ENCODE data around the gene ITIH5. TPM values are rescaled to one million over a fixed set of nuclear protein-coding genes. Genes with fewer than 3 reads are reported as not detected.

ITIH5 gene
- total and polyA plus RNA-seq, 8 donors, result 4.4 to 28.6 (median 9.4) TPM

DNA sequence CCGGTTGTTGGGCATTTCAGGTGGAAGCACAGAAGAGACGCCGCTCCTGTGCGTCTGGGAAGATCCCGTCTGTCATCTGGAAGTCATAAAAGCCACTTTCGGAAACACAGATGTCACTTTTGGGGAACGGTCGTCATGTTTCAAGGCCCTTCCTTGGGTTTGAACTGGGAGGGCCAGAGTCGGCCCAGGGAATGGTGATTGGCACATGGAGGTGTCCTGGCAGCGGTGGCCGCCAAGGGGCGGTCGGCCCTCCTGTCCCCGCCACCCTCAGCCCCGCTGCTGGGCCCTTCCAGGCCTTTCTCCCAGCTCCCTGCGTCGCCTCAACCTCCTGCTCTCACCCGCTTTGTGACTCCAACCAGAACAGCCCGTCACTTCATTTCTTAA is 140.8 kb downstream of the ITIH5 start:
- Histone ChIP-seq H3K27ac (no peak overlapping the region), H3K27me3 (no peaks in the 10 kb centered on the region), H3K36me3 (no peaks in the 10 kb centered on the region), H3K4me1 (no peaks in the 10 kb centered on the region), H3K4me3 (no peak overlapping the region), H3K9me3 (no peaks in the 10 kb centered on the region)
- intact Hi-C loops (cut with DNase I), result loop anchor here in 1 of 3 donors (10.0 kb wide), 1 partner anchor 1769 kb away; no protein-coding TSS in a partner anchor
- FAIRE-seq (no peak), ATAC-seq (peak in 1 of 4 donors; percentile 11), DNase-seq (no peak)
- 59 to 70% methylated on average over 19 of the region's 19 CpGs for WGBS, 2 donors
- TF ChIP-seq, protein P1, sequence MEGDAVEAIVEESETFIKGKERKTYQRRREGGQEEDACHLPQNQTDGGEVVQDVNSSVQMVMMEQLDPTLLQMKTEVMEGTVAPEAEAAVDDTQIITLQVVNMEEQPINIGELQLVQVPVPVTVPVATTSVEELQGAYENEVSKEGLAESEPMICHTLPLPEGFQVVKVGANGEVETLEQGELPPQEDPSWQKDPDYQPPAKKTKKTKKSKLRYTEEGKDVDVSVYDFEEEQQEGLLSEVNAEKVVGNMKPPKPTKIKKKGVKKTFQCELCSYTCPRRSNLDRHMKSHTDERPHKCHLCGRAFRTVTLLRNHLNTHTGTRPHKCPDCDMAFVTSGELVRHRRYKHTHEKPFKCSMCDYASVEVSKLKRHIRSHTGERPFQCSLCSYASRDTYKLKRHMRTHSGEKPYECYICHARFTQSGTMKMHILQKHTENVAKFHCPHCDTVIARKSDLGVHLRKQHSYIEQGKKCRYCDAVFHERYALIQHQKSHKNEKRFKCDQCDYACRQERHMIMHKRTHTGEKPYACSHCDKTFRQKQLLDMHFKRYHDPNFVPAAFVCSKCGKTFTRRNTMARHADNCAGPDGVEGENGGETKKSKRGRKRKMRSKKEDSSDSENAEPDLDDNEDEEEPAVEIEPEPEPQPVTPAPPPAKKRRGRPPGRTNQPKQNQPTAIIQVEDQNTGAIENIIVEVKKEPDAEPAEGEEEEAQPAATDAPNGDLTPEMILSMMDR (IDR thresholded peaks at IDR 0.05), result no peak

DNA sequence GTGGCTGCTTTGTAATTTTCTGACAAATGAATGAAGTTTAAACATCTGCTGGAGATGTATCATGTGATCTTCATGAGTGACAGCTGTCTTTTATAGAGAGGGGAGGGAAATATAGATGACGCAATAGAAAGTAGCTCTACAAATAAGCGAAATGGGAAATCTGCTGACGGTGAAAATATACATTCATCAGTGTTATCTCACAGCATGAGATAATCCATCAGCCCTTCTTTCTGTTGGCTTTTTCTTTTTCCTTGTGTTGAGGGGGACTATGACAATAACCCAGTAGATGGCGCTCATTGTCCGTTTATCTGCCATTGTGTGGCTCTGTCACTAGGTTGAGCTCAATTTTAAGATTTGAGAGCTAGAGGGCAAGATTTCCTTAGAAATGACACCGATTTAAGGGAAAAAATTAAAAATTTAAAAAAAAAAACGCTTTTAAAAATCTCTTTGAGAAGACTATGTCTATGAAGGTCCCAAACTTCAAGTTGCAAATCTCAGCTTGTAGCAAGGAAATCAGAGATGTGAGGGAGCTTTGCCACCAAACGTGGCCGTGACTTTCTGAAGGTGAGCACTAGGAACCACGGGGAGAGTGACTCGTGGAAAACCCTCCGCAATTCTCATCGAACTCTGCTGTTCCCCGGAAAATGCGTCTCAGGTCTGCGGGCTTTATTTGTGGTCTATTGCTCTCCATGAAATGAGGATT is 141.3 kb downstream of the ITIH5 start:
- no peaks in the 10 kb centered on the region for H3K4me1 ChIP-seq
- no peaks in the 10 kb centered on the region for H3K36me3 ChIP-seq
- peak in 3 of 6 donors; percentile 41 to 62 (median 46) for DNase-seq
- H3K27ac ChIP-seq, result no peak overlapping the region
- no peaks in the 10 kb centered on the region for H3K9me3 ChIP-seq
- peak; percentile 82 to 97 (median 91) for ATAC-seq
- TF ChIP-seq, protein P1 (IDR thresholded peaks at IDR 0.05), result peak; percentile 38 to 86 (median 60)
- peak; percentile 96 for FAIRE-seq
- no peak overlapping the region for H3K4me3 ChIP-seq
- intact Hi-C loops (cut with DNase I), result loop anchor here in 1 of 3 donors (10.0 kb wide), 1 partner anchor 1769 kb away; no protein-coding TSS in a partner anchor
- WGBS, 2 donors, result 25 to 39% methylated on average over 16 of the region's 16 CpGs
- no peaks in the 10 kb centered on the region for H3K27me3 ChIP-seq

DNA sequence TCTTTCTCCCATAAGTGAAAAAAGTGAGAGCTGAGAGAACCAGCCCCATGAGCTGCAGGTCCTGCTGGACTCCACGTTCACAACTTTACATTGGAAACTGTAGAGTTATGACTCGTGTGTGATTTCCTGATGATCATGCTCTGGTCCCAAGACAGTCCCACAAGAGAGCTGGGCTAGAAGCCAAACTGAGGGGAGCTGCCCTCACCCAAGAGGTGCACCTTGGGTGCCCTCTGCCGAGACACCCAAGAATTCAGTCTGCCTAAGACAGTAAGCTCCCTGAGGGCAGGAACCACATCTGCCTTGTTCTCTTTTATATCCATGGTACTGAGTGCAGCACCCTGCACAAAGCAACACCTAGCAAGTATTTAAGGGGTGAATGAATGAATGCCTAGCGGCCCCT is 143.1 kb downstream of the ITIH5 start:
- WGBS, 2 donors, result 40 to 59% methylated on average over 4 of the region's 4 CpGs
- no peak overlapping the region for H3K27ac ChIP-seq
- no peak overlapping the region for H3K4me3 ChIP-seq
- intact Hi-C loops (cut with DNase I), result loop anchor here in 1 of 3 donors (5.0 to 10.0 kb wide), 2 partner anchors 164 to 1771 kb away; no protein-coding TSS in a partner anchor
- TF ChIP-seq, protein P1 (IDR thresholded peaks at IDR 0.05), result no peak
- DNase-seq, result no peak
- no peaks in the 10 kb centered on the region for H3K9me3 ChIP-seq
- H3K36me3 ChIP-seq, result no peaks in the 10 kb centered on the region
- no peaks in the 10 kb centered on the region for H3K27me3 ChIP-seq
- ATAC-seq, result no peak
- no peak for FAIRE-seq
- H3K4me1 ChIP-seq, result no peaks in the 10 kb centered on the region

DNA sequence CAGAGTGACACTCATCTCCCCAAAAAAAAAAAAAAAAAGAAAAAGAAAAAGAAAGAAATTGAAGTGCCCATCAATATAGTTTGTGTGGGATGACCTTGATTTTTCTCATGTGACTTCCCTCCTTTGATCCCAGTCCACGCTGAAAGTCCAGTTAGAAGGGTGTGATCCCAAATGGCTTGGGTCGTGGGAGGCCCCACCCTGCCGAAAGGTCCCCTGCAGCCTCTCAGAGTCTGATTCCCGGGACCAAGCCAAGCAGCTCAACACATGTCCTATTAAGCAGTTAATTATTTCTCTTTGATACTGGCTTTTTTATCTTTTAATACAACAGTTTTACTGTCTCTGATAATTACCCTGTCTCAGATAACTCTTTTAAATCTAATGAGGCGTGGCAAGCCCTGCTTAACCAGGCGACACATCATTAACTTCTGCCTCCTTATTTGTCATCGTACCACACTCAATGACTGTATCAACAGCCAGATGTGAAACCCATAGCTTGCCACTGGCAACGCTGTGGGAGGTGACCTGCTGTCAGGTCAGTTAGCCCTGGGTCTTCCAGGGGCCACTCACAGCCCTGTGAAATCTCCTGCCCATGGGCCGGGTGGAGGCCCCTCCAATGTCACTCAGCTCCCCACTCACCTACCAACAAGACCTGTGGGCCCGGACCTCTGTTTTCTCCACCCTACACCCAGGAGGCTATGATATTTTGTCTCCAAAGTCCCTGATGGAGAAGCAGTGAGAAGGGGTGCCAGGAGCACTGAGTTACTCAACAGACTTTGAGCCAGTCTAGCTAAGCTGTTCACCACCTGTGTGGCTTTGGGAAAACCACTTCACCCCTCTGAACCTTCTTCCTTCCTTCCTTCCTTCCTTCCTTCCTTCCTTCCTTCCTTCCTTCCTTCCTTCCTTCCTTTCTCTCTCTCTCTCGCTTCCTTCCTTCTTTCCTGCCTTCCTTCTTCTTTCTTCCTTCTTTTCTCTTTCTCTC is 146.0 kb downstream of the ITIH5 start:
- Histone ChIP-seq H3K27me3 (peaks cover 0 to 3% (median 0%) of the 10 kb centered on the region in 4 donors), H3K4me3 (no peak overlapping the region), H3K9me3 (no peaks in the 10 kb centered on the region), H3K36me3 (no peaks in the 10 kb centered on the region), H3K27ac (no peak overlapping the region), H3K4me1 (no peaks in the 10 kb centered on the region)
- DNase-seq (no peak), FAIRE-seq (no peak), ATAC-seq (peak in 2 of 4 donors; percentile 61 to 65)
- intact Hi-C loops (cut with DNase I), result loop anchor here in 1 of 3 donors (5.0 to 10.0 kb wide), 2 partner anchors 167 to 1774 kb away; no protein-coding TSS in a partner anchor
- 30 to 51% methylated on average over 11 of the region's 11 CpGs for WGBS, 2 donors
- TF ChIP-seq, protein P1 (IDR thresholded peaks at IDR 0.05), result no peak

Measured in pancreas (tissue), 10 donors.